HepG2 (cell line): ENCODE data around the gene LMNA. TPM values are rescaled to one million over a fixed set of nuclear protein-coding genes. Genes with fewer than 3 reads are reported as not detected.

Experiments
- FOXP1 ChIP-seq, 2 experiments: fragments of 450-650 bp in 1 of 2; IDR thresholded peaks; 2 replicates each; pipeline ENCODE4 v1.6.1; 2017 to 2018; ENCODE audit warnings: antibody characterized with exemption in 1 of 2
- PAX8 ChIP-seq: sonication (generic); formaldehyde crosslinking; IDR thresholded peaks from 2 replicates; pipeline ENCODE4 v1.8.0; 2022; ENCODE audit warnings: mild to moderate bottlenecking, missing genetic modification reagents, borderline replicate concordance
- ZNF382 ChIP-seq: sonication (generic); formaldehyde crosslinking; IDR thresholded peaks from 2 replicates; pipeline ENCODE4 v1.5.0; 2020; ENCODE audit warnings: missing genetic modification reagents, mild to moderate bottlenecking, borderline replicate concordance
- ZNF446 ChIP-seq: sonication (generic); formaldehyde crosslinking; IDR thresholded peaks from 2 replicates; pipeline ENCODE4 v1.5.0; 2020; ENCODE audit warnings: mild to moderate bottlenecking, missing genetic modification reagents
- ZNF550 ChIP-seq: sonication (generic); formaldehyde crosslinking; IDR thresholded peaks from 2 replicates; pipeline ENCODE4 v1.4.0; 2020; ENCODE audit warnings: mild to moderate bottlenecking, missing genetic modification reagents, borderline replicate concordance
- ZNF567 ChIP-seq: sonication (generic); formaldehyde crosslinking; IDR thresholded peaks from 2 replicates; pipeline ENCODE4 v1.8.1; 2023; ENCODE audit warnings: mild to moderate bottlenecking, missing genetic modification reagents, borderline replicate concordance
- ZNF619 ChIP-seq: sonication (generic); formaldehyde crosslinking; IDR thresholded peaks from 2 replicates; pipeline ENCODE4 v1.4.0; 2020; ENCODE audit warnings: mild to moderate bottlenecking, missing genetic modification reagents
- ZNF773 ChIP-seq: sonication (generic); formaldehyde crosslinking; IDR thresholded peaks from 2 replicates; pipeline ENCODE4 v1.4.0; 2020; ENCODE audit warnings: missing genetic modification reagents, borderline replicate concordance
- polyA plus RNA-seq, 8 experiments: library from polyadenylated mRNA; depleted of rRNA in 3 of 8; stranded (reverse) in 7 of 8; unstranded in 1 of 8; fragments of >200 nt; fragmentation: Illumina TruSeq in 4 of 8; extraction: Trizol in 4 of 8; gene quantifications; 2 replicates each; pipeline versions ENCODE4 v1.2.1 to v1.2.3, GENCODE V29; 2011 to 2016; ENCODE audit warnings: low read depth in 4 of 8, missing spikeins in 1 of 8, mixed read lengths in 1 of 8; ENCODE audit not compliant: insufficient read depth in 1 of 8
- total RNA-seq, 5 experiments: library from RNA; depleted of rRNA; stranded (reverse); fragments of >200 nt; fragmentation: Illumina TruSeq; extraction: Trizol; gene quantifications; 2 replicates each; pipeline ENCODE4 v1.2.3, GENCODE V29; 2016; ENCODE audit warnings: low read depth in 1 of 5
- TF ChIP-seq, protein P1 (sequence below): sonication (generic); formaldehyde crosslinking; IDR thresholded peaks from 2 replicates; pipeline ENCODE4 v1.8.1; 2022; ENCODE audit warnings: low read depth, mild to moderate bottlenecking, missing genetic modification reagents
- TF ChIP-seq, protein P2 (sequence below), 2 experiments: sonication (generic) in 1 of 2; formaldehyde crosslinking in 1 of 2; IDR thresholded peaks; 2 replicates each; pipeline versions ENCODE4 v1.4.0 to v1.6.1; 2018 to 2020; ENCODE audit warnings: missing genetic modification reagents in 2 of 2, borderline replicate concordance in 1 of 2, low read depth in 1 of 2, mild to moderate bottlenecking in 1 of 2, missing biosample characterization in 1 of 2
- TF ChIP-seq, protein P3 (sequence below), 2 experiments: fragments of 450-650 bp in 1 of 2; sonication (generic) in 1 of 2; formaldehyde crosslinking in 1 of 2; IDR thresholded peaks; 2 replicates each; pipeline versions ENCODE4 v1.6.1 to v1.8.0; 2016 to 2022; ENCODE audit warnings: antibody characterized with exemption in 1 of 2, mild to moderate bottlenecking in 1 of 2, missing genetic modification reagents in 1 of 2
- TF ChIP-seq, protein P4 (sequence below): IDR thresholded peaks from 2 replicates; pipeline ENCODE4 v1.6.1; 2018; ENCODE audit warnings: missing genetic modification reagents

LMNA gene
- total and polyA plus RNA-seq, 2 of the 13 experiments (the other 11 are each of a cell fraction or from before 2014, with no cell fraction given): 107 to 225 TPM

DNA sequence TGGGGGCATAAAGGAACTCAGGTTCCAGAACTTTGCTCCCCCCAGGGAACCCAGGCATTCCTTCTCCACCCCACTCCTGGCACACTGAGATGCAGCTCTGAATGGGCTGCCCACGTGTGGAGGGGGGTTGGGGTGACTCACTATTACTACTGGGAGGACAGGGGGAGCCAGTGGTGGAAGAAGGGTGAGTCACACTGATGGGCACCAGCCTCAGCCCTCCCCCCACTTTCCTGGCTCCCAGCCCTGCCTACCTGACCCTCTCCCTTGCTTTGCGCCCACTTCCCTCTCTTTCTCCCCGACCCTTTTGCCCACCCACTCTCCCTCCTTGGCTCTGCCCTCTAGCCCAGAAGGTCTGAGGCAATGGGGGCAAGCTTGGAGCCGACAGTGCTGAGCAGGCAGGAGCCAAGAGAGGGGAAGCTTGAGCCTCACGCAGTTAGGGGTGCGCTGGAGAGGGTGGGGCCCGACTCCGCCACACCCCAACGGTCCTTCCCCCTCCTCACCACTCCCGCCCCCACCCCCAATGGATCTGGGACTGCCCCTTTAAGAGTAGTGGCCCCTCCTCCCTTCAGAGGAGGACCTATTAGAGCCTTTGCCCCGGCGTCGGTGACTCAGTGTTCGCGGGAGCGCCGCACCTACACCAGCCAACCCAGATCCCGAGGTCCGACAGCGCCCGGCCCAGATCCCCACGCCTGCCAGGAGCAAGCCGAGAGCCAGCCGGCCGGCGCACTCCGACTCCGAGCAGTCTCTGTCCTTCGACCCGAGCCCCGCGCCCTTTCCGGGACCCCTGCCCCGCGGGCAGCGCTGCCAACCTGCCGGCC, at the start of gene LMNA (continued):
- TF ChIP-seq, protein P1, sequence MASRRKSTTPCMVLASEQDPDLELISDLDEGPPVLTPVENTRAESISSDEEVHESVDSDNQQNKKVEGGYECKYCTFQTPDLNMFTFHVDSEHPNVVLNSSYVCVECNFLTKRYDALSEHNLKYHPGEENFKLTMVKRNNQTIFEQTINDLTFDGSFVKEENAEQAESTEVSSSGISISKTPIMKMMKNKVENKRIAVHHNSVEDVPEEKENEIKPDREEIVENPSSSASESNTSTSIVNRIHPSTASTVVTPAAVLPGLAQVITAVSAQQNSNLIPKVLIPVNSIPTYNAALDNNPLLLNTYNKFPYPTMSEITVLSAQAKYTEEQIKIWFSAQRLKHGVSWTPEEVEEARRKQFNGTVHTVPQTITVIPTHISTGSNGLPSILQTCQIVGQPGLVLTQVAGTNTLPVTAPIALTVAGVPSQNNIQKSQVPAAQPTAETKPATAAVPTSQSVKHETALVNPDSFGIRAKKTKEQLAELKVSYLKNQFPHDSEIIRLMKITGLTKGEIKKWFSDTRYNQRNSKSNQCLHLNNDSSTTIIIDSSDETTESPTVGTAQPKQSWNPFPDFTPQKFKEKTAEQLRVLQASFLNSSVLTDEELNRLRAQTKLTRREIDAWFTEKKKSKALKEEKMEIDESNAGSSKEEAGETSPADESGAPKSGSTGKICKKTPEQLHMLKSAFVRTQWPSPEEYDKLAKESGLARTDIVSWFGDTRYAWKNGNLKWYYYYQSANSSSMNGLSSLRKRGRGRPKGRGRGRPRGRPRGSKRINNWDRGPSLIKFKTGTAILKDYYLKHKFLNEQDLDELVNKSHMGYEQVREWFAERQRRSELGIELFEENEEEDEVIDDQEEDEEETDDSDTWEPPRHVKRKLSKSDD (CRISPR knock-in tag): no peak; the same call in 1 of the 2 replicates
- TF ChIP-seq ZNF773 (CRISPR knock-in tag) (no peak), FOXP1 (IDR thresholded peaks at IDR 0.05) (no peak), FOXP1 (CRISPR knock-in tag; IDR thresholded peaks at IDR 0.05) (no peak), ZNF550 (no peak), PAX8 (CRISPR knock-in tag) (no peak), ZNF446 (CRISPR knock-in tag) (no peak), ZNF619 (CRISPR knock-in tag) (peak; percentile 44; the same call in 1 of the 2 replicates), ZNF567 (CRISPR knock-in tag) (no peak), ZNF382 (CRISPR knock-in tag) (no peak)
- TF ChIP-seq, protein P2, sequence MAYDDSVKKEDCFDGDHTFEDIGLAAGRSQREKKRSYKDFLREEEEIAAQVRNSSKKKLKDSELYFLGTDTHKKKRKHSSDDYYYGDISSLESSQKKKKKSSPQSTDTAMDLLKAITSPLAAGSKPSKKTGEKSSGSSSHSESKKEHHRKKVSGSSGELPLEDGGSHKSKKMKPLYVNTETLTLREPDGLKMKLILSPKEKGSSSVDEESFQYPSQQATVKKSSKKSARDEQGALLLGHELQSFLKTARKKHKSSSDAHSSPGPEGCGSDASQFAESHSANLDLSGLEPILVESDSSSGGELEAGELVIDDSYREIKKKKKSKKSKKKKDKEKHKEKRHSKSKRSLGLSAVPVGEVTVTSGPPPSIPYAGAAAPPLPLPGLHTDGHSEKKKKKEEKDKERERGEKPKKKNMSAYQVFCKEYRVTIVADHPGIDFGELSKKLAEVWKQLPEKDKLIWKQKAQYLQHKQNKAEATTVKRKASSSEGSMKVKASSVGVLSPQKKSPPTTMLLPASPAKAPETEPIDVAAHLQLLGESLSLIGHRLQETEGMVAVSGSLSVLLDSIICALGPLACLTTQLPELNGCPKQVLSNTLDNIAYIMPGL (CRISPR knock-in tag; IDR thresholded peaks at IDR 0.05; ENCODE audit: borderline replicate concordance in 1 of 2, low read depth in 1 of 2): peak in 1 of 2 experiments; percentile 47; a peak in 1 of 4 replicates
- TF ChIP-seq, protein P3, sequence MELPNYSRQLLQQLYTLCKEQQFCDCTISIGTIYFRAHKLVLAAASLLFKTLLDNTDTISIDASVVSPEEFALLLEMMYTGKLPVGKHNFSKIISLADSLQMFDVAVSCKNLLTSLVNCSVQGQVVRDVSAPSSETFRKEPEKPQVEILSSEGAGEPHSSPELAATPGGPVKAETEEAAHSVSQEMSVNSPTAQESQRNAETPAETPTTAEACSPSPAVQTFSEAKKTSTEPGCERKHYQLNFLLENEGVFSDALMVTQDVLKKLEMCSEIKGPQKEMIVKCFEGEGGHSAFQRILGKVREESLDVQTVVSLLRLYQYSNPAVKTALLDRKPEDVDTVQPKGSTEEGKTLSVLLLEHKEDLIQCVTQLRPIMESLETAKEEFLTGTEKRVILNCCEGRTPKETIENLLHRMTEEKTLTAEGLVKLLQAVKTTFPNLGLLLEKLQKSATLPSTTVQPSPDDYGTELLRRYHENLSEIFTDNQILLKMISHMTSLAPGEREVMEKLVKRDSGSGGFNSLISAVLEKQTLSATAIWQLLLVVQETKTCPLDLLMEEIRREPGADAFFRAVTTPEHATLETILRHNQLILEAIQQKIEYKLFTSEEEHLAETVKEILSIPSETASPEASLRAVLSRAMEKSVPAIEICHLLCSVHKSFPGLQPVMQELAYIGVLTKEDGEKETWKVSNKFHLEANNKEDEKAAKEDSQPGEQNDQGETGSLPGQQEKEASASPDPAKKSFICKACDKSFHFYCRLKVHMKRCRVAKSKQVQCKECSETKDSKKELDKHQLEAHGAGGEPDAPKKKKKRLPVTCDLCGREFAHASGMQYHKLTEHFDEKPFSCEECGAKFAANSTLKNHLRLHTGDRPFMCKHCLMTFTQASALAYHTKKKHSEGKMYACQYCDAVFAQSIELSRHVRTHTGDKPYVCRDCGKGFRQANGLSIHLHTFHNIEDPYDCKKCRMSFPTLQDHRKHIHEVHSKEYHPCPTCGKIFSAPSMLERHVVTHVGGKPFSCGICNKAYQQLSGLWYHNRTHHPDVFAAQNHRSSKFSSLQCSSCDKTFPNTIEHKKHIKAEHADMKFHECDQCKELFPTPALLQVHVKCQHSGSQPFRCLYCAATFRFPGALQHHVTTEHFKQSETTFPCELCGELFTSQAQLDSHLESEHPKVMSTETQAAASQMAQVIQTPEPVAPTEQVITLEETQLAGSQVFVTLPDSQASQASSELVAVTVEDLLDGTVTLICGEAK (IDR thresholded peaks at IDR 0.05): no peak
- TF ChIP-seq, protein P3 (CRISPR knock-in tag; IDR thresholded peaks at IDR 0.05): no peak
- TF ChIP-seq, protein P4, sequence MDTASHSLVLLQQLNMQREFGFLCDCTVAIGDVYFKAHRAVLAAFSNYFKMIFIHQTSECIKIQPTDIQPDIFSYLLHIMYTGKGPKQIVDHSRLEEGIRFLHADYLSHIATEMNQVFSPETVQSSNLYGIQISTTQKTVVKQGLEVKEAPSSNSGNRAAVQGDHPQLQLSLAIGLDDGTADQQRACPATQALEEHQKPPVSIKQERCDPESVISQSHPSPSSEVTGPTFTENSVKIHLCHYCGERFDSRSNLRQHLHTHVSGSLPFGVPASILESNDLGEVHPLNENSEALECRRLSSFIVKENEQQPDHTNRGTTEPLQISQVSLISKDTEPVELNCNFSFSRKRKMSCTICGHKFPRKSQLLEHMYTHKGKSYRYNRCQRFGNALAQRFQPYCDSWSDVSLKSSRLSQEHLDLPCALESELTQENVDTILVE (CRISPR knock-in tag): no peak
